Measurements from ENCODE around the gene DIP2A. TPM values are rescaled to one million over a fixed set of nuclear protein-coding genes. Genes with fewer than 3 reads are reported as not detected.
A peak's percentile ranks its signal among the peaks of the same experiment; 100 is the strongest.

The DIP2A gene
- total and polyA plus RNA-seq, 2 experiments from 2014 or later: 18.5 to 36.3 TPM

- Histone ChIP-seq H3K4me3 (no peak overlapping the region), H3K4me1 (ENCODE audit: insufficient read depth) (no peaks in the 10 kb centered on the region), H3K27ac (ENCODE audit: low read depth) (no peak overlapping the region), H3K4me2 (no peak overlapping the region), H3K36me3 (ENCODE audit: insufficient read depth) (no peaks in the 10 kb centered on the region), H3K79me2 (replicated peaks; ENCODE audit: insufficient read depth) (no peaks in the 10 kb centered on the region), H3K9me2 (ENCODE audit: insufficient read depth) (no peaks in the 10 kb centered on the region), H4K20me1 (replicated peaks; ENCODE audit: insufficient read depth) (no peaks in the 10 kb centered on the region), H3F3A (replicated peaks; ENCODE audit: low read depth) (no peaks in the 10 kb centered on the region), H3K27me3 (ENCODE audit: insufficient read depth) (no peaks in the 10 kb centered on the region), H2AFZ (no peak overlapping the region)
- H3K4me1 Mint-ChIP-seq: no peaks in the 10 kb centered on the region; the same call in 2 of the 3 replicates
- H3K27ac Mint-ChIP-seq: peak overlapping the region; percentile 67; the same call in 1 of the 2 replicates
- DNase-seq (ENCODE audit: low spot score) (no peak), ATAC-seq (no peak)
- no peak for TF ChIP-seq CREB1 (CRISPR knock-in tag; IDR thresholded peaks at IDR 0.05; ENCODE audit: low read depth)
- no peak for TF ChIP-seq CTCF (conservative IDR thresholded peaks at IDR 0.05; ENCODE audit: low read depth in 2 of 2)
- no peak for TF ChIP-seq REST (IDR thresholded peaks at IDR 0.05; ENCODE audit: unreplicated experiment)
- TF ChIP-seq NANOG (IDR thresholded peaks at IDR 0.05; ENCODE audit: borderline replicate concordance): no peak
- TF ChIP-seq JUNB (IDR thresholded peaks at IDR 0.05; ENCODE audit: unreplicated experiment): no peak
- TF ChIP-seq EZH2 (IDR thresholded peaks at IDR 0.05; ENCODE audit: low read depth, unreplicated experiment): no peak
- no peak for TF ChIP-seq ZNF114 (CRISPR knock-in tag; IDR thresholded peaks at IDR 0.05)
- TF ChIP-seq ZNF331 (CRISPR knock-in tag; IDR thresholded peaks at IDR 0.05; ENCODE audit: low read depth): no peak
- no peak for TF ChIP-seq ZNF462 (CRISPR knock-in tag; IDR thresholded peaks at IDR 0.05)
- no peak for TF ChIP-seq EZH2phosphoT487 (IDR thresholded peaks at IDR 0.05; ENCODE audit: unreplicated experiment)
- no peak for TF ChIP-seq ETS1 (IDR thresholded peaks at IDR 0.05)
- TF ChIP-seq POLR2AphosphoS5 (IDR thresholded peaks at IDR 0.05; ENCODE audit: low read depth): no peak
- TF ChIP-seq STAT1 (IDR thresholded peaks at IDR 0.05; ENCODE audit: unreplicated experiment): no peak
- H3K36me3 Mint-ChIP-seq (ENCODE audit: low read depth): peaks cover 18% of the 10 kb centered on the region; the same call in 2 of the 3 replicates
- no peak overlapping the region for H3K4me3 Mint-ChIP-seq
- peaks cover 7% of the 10 kb centered on the region for H3K27me3 Mint-ChIP-seq (ENCODE audit: insufficient read depth, low read depth, poor library complexity)
- H3K9me3 Mint-ChIP-seq: no peaks in the 10 kb centered on the region
These were observed 100.7 kb downstream of the DIP2A start for GRCh38 chr21:46559291-46559983.

All from GM23338 (cell line).